K562 (cell line): ENCODE results near the gene CCDC88C. TPM values are rescaled to one million over a fixed set of nuclear protein-coding genes. Genes with fewer than 3 reads are reported as not detected.

Experiments used
- BRCA1 ChIP-seq, 2 experiments: fragments of 450-650 bp in 1 of 2; sonication (generic) in 1 of 2; formaldehyde crosslinking in 1 of 2; IDR thresholded peaks; 2 replicates each; pipeline versions ENCODE4 v1.5.0 to v1.6.1; 2017 to 2020; ENCODE audit warnings: mild to moderate bottlenecking in 1 of 2, missing genetic modification reagents in 1 of 2
- CAMTA2 ChIP-seq: fragments of 250-450 bp; sonication (Bioruptor Pico); conservative IDR thresholded peaks from 2 replicates; pipeline ENCODE4 v1.5.1; 2022
- CEBPG ChIP-seq, 3 experiments: fragments of 200-800 bp in 1 of 3; sonication (Bioruptor generic) in 1 of 3; sonication (generic) in 1 of 3; formaldehyde crosslinking in 1 of 3; IDR thresholded peaks in 2 of 3; conservative IDR thresholded peaks in 1 of 3; 2 replicates each; pipeline versions ENCODE4 v1.6.1 to v1.8.0; 2016 to 2022; ENCODE audit warnings: missing compliant biosample characterization in 2 of 3, missing genetic modification characterization in 2 of 3, mild to moderate bottlenecking in 1 of 3, missing genetic modification reagents in 1 of 3
- CEBPZ ChIP-seq: fragments of 150-350 bp; IDR thresholded peaks from 2 replicates; pipeline ENCODE4 v1.6.1; 2014; ENCODE audit warnings: low read depth, mild to moderate bottlenecking, low read length, borderline replicate concordance
- CTBP1 ChIP-seq: fragments of 450-650 bp; IDR thresholded peaks from 2 replicates; pipeline ENCODE4 v1.6.1; 2016; ENCODE audit warnings: borderline replicate concordance
- GTF3C2 ChIP-seq: IDR thresholded peaks from 3 replicates; pipeline ENCODE4 v1.6.1; 2011; ENCODE audit warnings: borderline replicate concordance, mild to moderate bottlenecking, moderate library complexity; ENCODE audit not compliant: insufficient read length; ENCODE audit errors: extremely low read depth
- HDGF ChIP-seq: fragments of 450-650 bp; IDR thresholded peaks from 2 replicates; pipeline ENCODE4 v1.6.1; 2016
- HNRNPK ChIP-seq: fragments of 200-400 bp; formaldehyde crosslinking; IDR thresholded peaks from one replicate; pipeline ENCODE4 v1.6.1; 2018; ENCODE audit warnings: mild to moderate bottlenecking, low read depth, low read length; ENCODE audit not compliant: poor library complexity, severe bottlenecking
- KLF10 ChIP-seq: fragments of 250-450 bp; sonication (Bioruptor Pico); IDR thresholded peaks from 2 replicates; pipeline ENCODE4 v1.6.1; 2021; ENCODE audit warnings: matching md5 sums
- LARP7 ChIP-seq: fragments of 450-650 bp; IDR thresholded peaks from 2 replicates; pipeline ENCODE4 v1.6.1; 2016
- MCM3 ChIP-seq: fragments of 450-650 bp; IDR thresholded peaks from 2 replicates; pipeline ENCODE4 v1.6.1; 2016
- MTA2 ChIP-seq: fragments of 450-650 bp; IDR thresholded peaks from 2 replicates; pipeline ENCODE4 v1.6.1; 2016; ENCODE audit warnings: low read depth
- NFE2 ChIP-seq: IDR thresholded peaks from 2 replicates; pipeline ENCODE4 v1.6.1; 2014; ENCODE audit warnings: antibody characterized with exemption, low read depth
- PHTF2 ChIP-seq: fragments of 250-450 bp; sonication (Bioruptor Pico); IDR thresholded peaks from 2 replicates; pipeline ENCODE4 v1.5.0; 2021; ENCODE audit warnings: mild to moderate bottlenecking
- RAD21 ChIP-seq, 2 experiments: fragments of 250-450 bp in 1 of 2; fragments of 450-650 bp in 1 of 2; sonication (Bioruptor Pico) in 1 of 2; formaldehyde crosslinking in 1 of 2; IDR thresholded peaks in 1 of 2; conservative IDR thresholded peaks in 1 of 2; 2 replicates each; pipeline versions ENCODE4 v1.4.0 to v1.8.0; 2020 to 2022; ENCODE audit warnings: mild to moderate bottlenecking in 2 of 2, moderate library complexity in 1 of 2
- ZC3H4 ChIP-seq: sonication (generic); formaldehyde crosslinking; IDR thresholded peaks from 2 replicates; pipeline ENCODE4 v1.9.0; 2021; ENCODE audit warnings: missing genetic modification reagents, borderline replicate concordance
- ZFP36 ChIP-seq: fragments of 150-350 bp; IDR thresholded peaks from 2 replicates; pipeline ENCODE4 v1.6.1; 2018; ENCODE audit warnings: low read length, low read depth; ENCODE audit not compliant: partially characterized antibody
- ZNF134 ChIP-seq: fragments of 250-450 bp; sonication (Bioruptor Pico); conservative IDR thresholded peaks from 2 replicates; pipeline ENCODE4 v1.4.0; 2020
- ZNF512 ChIP-seq: IDR thresholded peaks from 2 replicates; pipeline ENCODE4 v1.6.1; 2016; ENCODE audit warnings: missing genetic modification characterization, missing compliant biosample characterization
- ZSCAN32 ChIP-seq: fragments of 450-650 bp; formaldehyde crosslinking; IDR thresholded peaks from 2 replicates; pipeline ENCODE4 v1.4.0; 2020; ENCODE audit warnings: mild to moderate bottlenecking, moderate library complexity
- polyA plus RNA-seq, 8 experiments: library from polyadenylated mRNA; depleted of rRNA in 4 of 8; stranded (reverse) in 5 of 8; unstranded in 3 of 8; fragments of >200 nt; fragmentation: Nextera tagmentation in 2 of 8; fragmentation: Illumina TruSeq in 1 of 8; extraction: Ambion mirVana in 2 of 8; extraction: Trizol in 1 of 8; gene quantifications; 2 replicates each; pipeline versions ENCODE4 v1.2.1 to v1.2.3, GENCODE V29; 2011 to 2014; ENCODE audit warnings: inconsistent platforms in 1 of 8, missing spikeins in 1 of 8
- total RNA-seq, 7 experiments: library from RNA; depleted of rRNA in 6 of 7; stranded (reverse); fragments of >200 nt in 6 of 7; fragmentation: Illumina TruSeq in 2 of 7; extraction: Trizol in 2 of 7; gene quantifications; 2 replicates each; pipeline versions ENCODE4 v1.2.1 to v1.2.3, GENCODE V29; 2011 to 2021; ENCODE audit warnings: low replicate concordance in 1 of 7
- TF ChIP-seq, protein P1 (sequence below): fragments of 450-650 bp; IDR thresholded peaks from 2 replicates; pipeline ENCODE4 v1.6.1; 2016; ENCODE audit warnings: missing biosample characterization, missing genetic modification characterization

The CCDC88C gene
- total and polyA plus RNA-seq, 9 of the 15 experiments (the other 6 are each of a cell fraction or from before 2014, with no cell fraction given) = 0.62 to 22.5 (median 10.7) TPM

GRCh38 chr14:91417983-91418386 lies 365 bp upstream of the CCDC88C start (continued):
- TF ChIP-seq ZC3H4 (no peak), ZNF512 (tag) (no peak), ZNF134 (CRISPR knock-in tag) (no peak), RAD21 (CRISPR knock-in tag; conservative IDR thresholded peaks at IDR 0.05 in 1 of 2, IDR thresholded peaks at IDR 0.05 in 1 of 2) (no peak), NFE2 (no peak), CTBP1 (0 out of 2 replicates have a peak, but pooled peaks have one; percentile 13), CAMTA2 (CRISPR knock-in tag) (no peak), CEBPG (CRISPR knock-in tag; IDR thresholded peaks at IDR 0.05) (peak; percentile 63; the same call in 1 of the 2 replicates), CEBPG (tag; conservative IDR thresholded peaks at IDR 0.05 in 1 of 2, IDR thresholded peaks at IDR 0.05 in 1 of 2) (no peak), LARP7 (no peak), CEBPZ (no peak), MCM3 (no peak), GTF3C2 (no peak), MTA2 (no peak), BRCA1 (IDR thresholded peaks at IDR 0.05) (no peak), BRCA1 (CRISPR knock-in tag; IDR thresholded peaks at IDR 0.05) (no peak), KLF10 (CRISPR knock-in tag) (no peak), ZFP36 (no peak), HDGF (no peak), ZSCAN32 (no peak), HNRNPK (no peak), PHTF2 (no peak)
- TF ChIP-seq, protein P1, sequence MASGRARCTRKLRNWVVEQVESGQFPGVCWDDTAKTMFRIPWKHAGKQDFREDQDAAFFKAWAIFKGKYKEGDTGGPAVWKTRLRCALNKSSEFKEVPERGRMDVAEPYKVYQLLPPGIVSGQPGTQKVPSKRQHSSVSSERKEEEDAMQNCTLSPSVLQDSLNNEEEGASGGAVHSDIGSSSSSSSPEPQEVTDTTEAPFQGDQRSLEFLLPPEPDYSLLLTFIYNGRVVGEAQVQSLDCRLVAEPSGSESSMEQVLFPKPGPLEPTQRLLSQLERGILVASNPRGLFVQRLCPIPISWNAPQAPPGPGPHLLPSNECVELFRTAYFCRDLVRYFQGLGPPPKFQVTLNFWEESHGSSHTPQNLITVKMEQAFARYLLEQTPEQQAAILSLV (tag) = no peak
